GM12892 (cell line): ENCODE data around the gene TRANK1.
"Not testable (repeated sequence)": the region's sequence is repeated elsewhere in the genome, so short reads cannot be mapped to it uniquely, and the experiment has no call there.

ENCODE experiments used
- DNase-seq: peaks from one replicate; pipeline ENCODE4 v3.0.0; 2011; ENCODE audit not compliant: insufficient read length
- FAIRE-seq: peaks from 2 replicates; lab custom pipeline; 2011; peaks lifted over from hg19 to GRCh38; lab: Jason Lieb, UNC
- POLR2A ChIP-seq: IDR thresholded peaks from 2 replicates; pipeline ENCODE4 v1.6.1; 2011; ENCODE audit warnings: low read depth, low read length, control low read depth
- POLR2AphosphoS5 ChIP-seq: IDR thresholded peaks from 2 replicates; pipeline ENCODE4 v1.6.1; 2011; ENCODE audit warnings: low read depth, low read length, control low read depth
- TAF1 ChIP-seq: IDR thresholded peaks from 2 replicates; pipeline ENCODE4 v1.6.1; 2011; ENCODE audit warnings: low read depth, mild to moderate bottlenecking, control low read depth, low read length, borderline replicate concordance

Gene TRANK1

GRCh38 chr3:36908647-36909180 lies 36.1 kb downstream of the TRANK1 start:
- FAIRE-seq (no peak), DNase-seq (no peak)
- TF ChIP-seq TAF1 (no peak), POLR2A (no peak), POLR2AphosphoS5 (no peak)

- TF ChIP-seq POLR2AphosphoS5 (no peak), TAF1 (no peak), POLR2A (no peak)
- FAIRE-seq (peak; percentile 86), DNase-seq (no peak)
Measured at GRCh38 chr3:36907911-36908646, 36.8 kb downstream of the TRANK1 start.

GRCh38 chr3:36906504-36907149 lies 38.2 kb downstream of the TRANK1 start:
- FAIRE-seq: peak; percentile 24

GRCh38 chr3:36905545-36905944 lies 39.3 kb downstream of the TRANK1 start:
- FAIRE-seq (no peak), DNase-seq (no peak)
- TF ChIP-seq POLR2A (no peak), TAF1 (no peak), POLR2AphosphoS5 (no peak)

More at GRCh38 chr3:36906504-36907149, 38.2 kb downstream of the TRANK1 start:
- DNase-seq: no peak
- TF ChIP-seq POLR2A: no peak
- no peak for TF ChIP-seq TAF1
- TF ChIP-seq POLR2AphosphoS5: no peak

GRCh38 chr3:36904641-36905040 lies 40.2 kb downstream of the TRANK1 start:
- FAIRE-seq (no peak), DNase-seq (no peak)
- TF ChIP-seq POLR2AphosphoS5 (no peak), POLR2A (no peak), TAF1 (no peak)

GRCh38 chr3:36904065-36904464 lies 40.8 kb downstream of the TRANK1 start:
- not testable (repeated sequence) for DNase-seq, FAIRE-seq

- peak; percentile 54 for FAIRE-seq
- no peak for DNase-seq
- no peak for TF ChIP-seq POLR2AphosphoS5
- no peak for TF ChIP-seq POLR2A
- TF ChIP-seq TAF1: no peak
Measured at GRCh38 chr3:36903119-36903882, 41.6 kb downstream of the TRANK1 start.

- DNase-seq (no peak), FAIRE-seq (no peak)
- TF ChIP-seq TAF1 (no peak), POLR2A (no peak), POLR2AphosphoS5 (no peak)
Measured at GRCh38 chr3:36901588-36901987, 43.3 kb downstream of the TRANK1 start.

- no peak for TF ChIP-seq TAF1
- TF ChIP-seq POLR2A: no peak
- TF ChIP-seq POLR2AphosphoS5: no peak
- FAIRE-seq: no peak
- DNase-seq: no peak
Measured at GRCh38 chr3:36900474-36901443, 44.1 kb downstream of the TRANK1 start.

- TF ChIP-seq POLR2AphosphoS5: no peak
- no peak for TF ChIP-seq POLR2A
- TF ChIP-seq TAF1: no peak
- peak; percentile 53 for FAIRE-seq
- DNase-seq: no peak
Measured at GRCh38 chr3:36895496-36896409, 49.1 kb downstream of the TRANK1 start.
